HL-60 (cell line): ENCODE measurements around the gene MAPK7.

ENCODE experiments used
- DNase-seq, 2 experiments: peaks; one replicate each; pipeline ENCODE4 v3.0.0-alpha.2; 2010 to 2020; ENCODE audit warnings: low read depth in 1 of 2, low spot score in 1 of 2
- H3K27ac ChIP-seq: fragments of 250-450 bp; sonication (Bioruptor Pico); replicated peaks from 2 replicates; pipeline ENCODE4 v1.5.1; 2020; ENCODE audit warnings: mild to moderate bottlenecking, moderate library complexity
- H3K27me3 ChIP-seq: fragments of 250-450 bp; sonication (Bioruptor Pico); 2 replicates; pipeline ENCODE4 v1.5.1; 2021; ENCODE audit warnings: mild to moderate bottlenecking, moderate library complexity; ENCODE audit not compliant: insufficient read depth, poor library complexity, severe bottlenecking
- H3K4me3 ChIP-seq: replicated peaks from 2 replicates; pipeline ENCODE4 v1.5.1; 2011; ENCODE audit warnings: mild to moderate bottlenecking, control low read depth, low read length; ENCODE audit not compliant: insufficient read depth
- GABPA ChIP-seq: IDR thresholded peaks from 2 replicates; pipeline ENCODE4 v1.6.1; 2012; ENCODE audit warnings: low read depth
- POLR2AphosphoS5 ChIP-seq: IDR thresholded peaks from 2 replicates; pipeline ENCODE4 v1.6.1; 2012; ENCODE audit warnings: low read depth
- SPI1 ChIP-seq: IDR thresholded peaks from 2 replicates; pipeline ENCODE4 v1.6.1; 2012; ENCODE audit warnings: low read depth, mild to moderate bottlenecking, borderline replicate concordance
- TF ChIP-seq, protein P1 (sequence below): IDR thresholded peaks from one replicate; pipeline ENCODE4 v1.5.1; 2011; ENCODE audit warnings: low read length, control low read depth, inconsistent platforms; ENCODE audit not compliant: insufficient read depth
- TF ChIP-seq, protein P2 (sequence below): IDR thresholded peaks from 2 replicates; pipeline ENCODE4 v1.6.1; 2012; ENCODE audit warnings: low read depth; ENCODE audit not compliant: insufficient replicate concordance

Gene MAPK7

DNA sequence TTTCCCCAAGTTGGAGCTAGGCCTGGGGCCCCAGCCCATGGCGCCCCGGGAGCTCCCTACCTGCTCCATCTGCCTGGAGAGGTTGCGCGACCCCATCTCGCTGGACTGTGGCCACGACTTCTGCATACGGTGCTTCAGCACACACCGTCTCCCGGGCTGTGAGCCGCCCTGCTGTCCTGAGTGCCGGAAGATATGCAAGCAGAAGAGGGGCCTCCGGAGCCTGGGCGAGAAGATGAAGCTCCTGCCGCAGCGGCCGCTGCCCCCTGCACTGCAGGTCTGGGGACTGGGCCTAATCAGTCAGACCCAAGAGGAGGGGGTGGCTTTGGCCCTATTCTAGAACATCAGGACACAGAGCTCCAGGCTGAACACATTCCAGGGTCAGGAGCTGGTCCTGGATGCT lies 34.2 kb downstream of the MAPK7 start:
- Histone ChIP-seq H3K27me3 (no peaks in the 10 kb centered on the region), H3K27ac (no peak overlapping the region), H3K4me3 (no peak overlapping the region)
- TF ChIP-seq SPI1 (no peak), POLR2AphosphoS5 (no peak), GABPA (no peak)
- TF ChIP-seq, protein P1, sequence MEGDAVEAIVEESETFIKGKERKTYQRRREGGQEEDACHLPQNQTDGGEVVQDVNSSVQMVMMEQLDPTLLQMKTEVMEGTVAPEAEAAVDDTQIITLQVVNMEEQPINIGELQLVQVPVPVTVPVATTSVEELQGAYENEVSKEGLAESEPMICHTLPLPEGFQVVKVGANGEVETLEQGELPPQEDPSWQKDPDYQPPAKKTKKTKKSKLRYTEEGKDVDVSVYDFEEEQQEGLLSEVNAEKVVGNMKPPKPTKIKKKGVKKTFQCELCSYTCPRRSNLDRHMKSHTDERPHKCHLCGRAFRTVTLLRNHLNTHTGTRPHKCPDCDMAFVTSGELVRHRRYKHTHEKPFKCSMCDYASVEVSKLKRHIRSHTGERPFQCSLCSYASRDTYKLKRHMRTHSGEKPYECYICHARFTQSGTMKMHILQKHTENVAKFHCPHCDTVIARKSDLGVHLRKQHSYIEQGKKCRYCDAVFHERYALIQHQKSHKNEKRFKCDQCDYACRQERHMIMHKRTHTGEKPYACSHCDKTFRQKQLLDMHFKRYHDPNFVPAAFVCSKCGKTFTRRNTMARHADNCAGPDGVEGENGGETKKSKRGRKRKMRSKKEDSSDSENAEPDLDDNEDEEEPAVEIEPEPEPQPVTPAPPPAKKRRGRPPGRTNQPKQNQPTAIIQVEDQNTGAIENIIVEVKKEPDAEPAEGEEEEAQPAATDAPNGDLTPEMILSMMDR = no peak
- TF ChIP-seq, protein P2, sequence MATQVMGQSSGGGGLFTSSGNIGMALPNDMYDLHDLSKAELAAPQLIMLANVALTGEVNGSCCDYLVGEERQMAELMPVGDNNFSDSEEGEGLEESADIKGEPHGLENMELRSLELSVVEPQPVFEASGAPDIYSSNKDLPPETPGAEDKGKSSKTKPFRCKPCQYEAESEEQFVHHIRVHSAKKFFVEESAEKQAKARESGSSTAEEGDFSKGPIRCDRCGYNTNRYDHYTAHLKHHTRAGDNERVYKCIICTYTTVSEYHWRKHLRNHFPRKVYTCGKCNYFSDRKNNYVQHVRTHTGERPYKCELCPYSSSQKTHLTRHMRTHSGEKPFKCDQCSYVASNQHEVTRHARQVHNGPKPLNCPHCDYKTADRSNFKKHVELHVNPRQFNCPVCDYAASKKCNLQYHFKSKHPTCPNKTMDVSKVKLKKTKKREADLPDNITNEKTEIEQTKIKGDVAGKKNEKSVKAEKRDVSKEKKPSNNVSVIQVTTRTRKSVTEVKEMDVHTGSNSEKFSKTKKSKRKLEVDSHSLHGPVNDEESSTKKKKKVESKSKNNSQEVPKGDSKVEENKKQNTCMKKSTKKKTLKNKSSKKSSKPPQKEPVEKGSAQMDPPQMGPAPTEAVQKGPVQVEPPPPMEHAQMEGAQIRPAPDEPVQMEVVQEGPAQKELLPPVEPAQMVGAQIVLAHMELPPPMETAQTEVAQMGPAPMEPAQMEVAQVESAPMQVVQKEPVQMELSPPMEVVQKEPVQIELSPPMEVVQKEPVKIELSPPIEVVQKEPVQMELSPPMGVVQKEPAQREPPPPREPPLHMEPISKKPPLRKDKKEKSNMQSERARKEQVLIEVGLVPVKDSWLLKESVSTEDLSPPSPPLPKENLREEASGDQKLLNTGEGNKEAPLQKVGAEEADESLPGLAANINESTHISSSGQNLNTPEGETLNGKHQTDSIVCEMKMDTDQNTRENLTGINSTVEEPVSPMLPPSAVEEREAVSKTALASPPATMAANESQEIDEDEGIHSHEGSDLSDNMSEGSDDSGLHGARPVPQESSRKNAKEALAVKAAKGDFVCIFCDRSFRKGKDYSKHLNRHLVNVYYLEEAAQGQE = no peak
- no peak for DNase-seq

DNA sequence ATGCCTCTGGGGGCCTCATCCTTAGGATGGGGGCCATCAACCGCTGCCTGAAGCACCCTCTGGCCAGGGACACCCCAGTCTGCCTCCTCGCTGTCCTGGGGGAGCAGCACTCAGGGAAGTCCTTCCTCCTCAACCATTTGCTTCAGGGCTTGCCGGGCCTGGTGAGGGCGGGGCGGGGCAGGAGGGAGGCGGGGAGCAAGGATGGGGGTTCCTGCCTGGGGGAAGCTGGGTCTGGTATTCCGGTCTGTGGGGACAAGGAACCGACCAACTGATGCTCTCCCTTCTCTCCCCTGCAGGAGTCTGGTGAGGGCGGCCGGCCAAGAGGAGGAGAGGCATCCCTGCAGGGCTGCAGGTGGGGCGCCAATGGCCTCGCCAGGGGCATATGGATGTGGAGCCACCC lies 34.7 kb downstream of the MAPK7 start:
- TF ChIP-seq, protein P2 = no peak
- TF ChIP-seq GABPA = no peak
- TF ChIP-seq, protein P1 = no peak
- no peak for TF ChIP-seq POLR2AphosphoS5
- no peak for TF ChIP-seq SPI1
- no peak for DNase-seq
- Histone ChIP-seq H3K4me3 (no peak overlapping the region), H3K27ac (no peak overlapping the region), H3K27me3 (no peaks in the 10 kb centered on the region)

DNA sequence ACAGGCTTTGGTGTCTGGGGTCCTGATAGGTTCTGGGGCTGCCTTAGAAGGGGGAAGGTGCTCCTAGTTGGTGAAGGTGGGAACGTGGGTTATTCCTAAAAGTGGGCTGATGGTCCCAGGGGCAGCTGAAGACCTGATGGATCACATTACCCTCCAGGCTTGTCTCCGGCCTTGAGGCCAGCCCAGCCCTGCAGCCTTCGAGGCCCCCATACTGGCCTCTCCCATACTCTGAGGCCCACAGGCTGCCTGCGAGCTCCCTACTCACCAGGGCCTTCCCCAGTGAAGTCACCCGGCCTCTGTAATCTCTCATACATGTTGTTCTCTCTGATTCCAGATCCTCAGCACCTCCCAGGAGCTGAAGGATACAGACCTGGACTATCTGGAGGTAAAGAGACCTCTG lies 35.5 kb downstream of the MAPK7 start:
- Histone ChIP-seq H3K27ac (no peak overlapping the region), H3K4me3 (no peak overlapping the region), H3K27me3 (no peaks in the 10 kb centered on the region)
- DNase-seq = no peak
- no peak for TF ChIP-seq SPI1
- no peak for TF ChIP-seq POLR2AphosphoS5
- TF ChIP-seq, protein P2 = no peak
- TF ChIP-seq GABPA = no peak
